Left forelimb (tissue), 1 donor: Measurements from ENCODE around the gene BCDIN3D.

Experiments used
- DNase-seq: peaks from one replicate; pipeline ENCODE4 v3.0.0-alpha.2; 2018; ENCODE audit warnings: low spot score

BCDIN3D gene

DNA sequence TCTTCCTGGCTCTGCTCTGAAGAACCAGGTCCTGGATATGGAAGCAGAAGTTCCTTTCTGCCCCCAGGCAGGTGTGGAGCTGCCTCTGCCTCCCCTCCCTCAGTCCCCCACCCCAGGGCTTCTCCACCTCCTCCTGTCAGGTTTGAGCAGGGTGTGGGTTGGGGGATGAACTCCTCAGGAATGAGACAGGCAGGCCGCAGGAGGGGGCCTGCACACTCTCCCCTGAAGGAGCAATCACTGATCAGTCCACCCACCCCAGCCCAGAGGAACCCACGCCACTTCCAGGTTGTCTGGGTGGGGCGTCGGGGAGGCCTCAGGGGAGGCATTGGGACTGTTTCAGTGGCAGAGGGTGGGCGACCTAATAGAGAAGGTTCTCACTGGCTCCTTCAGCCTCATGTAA lies 34.2 kb upstream of the BCDIN3D start:
- no peak for DNase-seq

DNA sequence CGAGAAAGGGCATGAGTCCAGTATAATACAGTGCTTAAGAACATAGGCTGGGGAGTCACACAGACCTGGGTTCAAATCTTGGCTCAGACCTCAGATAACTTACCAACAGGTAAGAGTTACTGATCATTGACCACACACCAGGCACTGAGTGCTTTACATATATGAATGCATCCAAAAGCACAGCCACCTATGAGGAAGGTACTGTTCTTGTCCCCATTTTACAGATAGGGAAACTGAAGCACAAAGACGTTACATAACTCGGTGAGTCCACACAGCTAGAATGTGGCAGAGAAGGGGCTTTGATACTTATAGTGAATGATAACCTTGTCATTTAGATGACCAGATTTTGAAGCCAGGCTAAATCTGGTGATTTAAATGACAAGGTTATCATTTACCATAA lies 33.2 kb upstream of the BCDIN3D start:
- peak; percentile 6 for DNase-seq

DNA sequence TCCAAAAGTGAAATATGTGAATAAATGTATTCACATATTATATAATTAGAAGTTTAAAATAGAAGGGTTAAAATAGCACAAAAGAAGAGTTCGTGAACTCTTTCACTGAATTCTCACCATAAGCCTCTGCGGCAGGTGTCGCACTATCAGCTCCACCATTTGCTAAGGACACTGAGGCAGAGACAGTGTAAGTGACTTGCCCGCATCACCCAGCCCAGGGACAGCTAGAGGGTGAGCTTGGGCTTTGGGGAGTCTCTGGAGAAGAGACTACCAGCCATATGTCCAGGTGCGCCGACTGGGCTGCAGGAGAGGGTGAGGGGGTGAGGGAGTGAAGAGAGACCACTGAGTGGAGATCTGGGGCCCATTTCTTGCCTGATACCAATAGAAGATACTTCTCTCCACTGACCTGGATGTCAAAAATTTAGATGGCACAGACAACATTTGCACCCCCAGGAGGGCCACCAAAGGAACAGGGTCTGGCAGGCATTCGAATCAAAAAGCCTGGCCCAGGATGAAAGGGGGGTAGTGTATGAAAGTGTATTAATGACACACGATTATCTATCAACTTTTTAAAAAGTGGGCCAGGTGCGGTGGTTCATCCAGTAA lies 32.3 kb upstream of the BCDIN3D start:
- DNase-seq = peak; percentile 40

DNA sequence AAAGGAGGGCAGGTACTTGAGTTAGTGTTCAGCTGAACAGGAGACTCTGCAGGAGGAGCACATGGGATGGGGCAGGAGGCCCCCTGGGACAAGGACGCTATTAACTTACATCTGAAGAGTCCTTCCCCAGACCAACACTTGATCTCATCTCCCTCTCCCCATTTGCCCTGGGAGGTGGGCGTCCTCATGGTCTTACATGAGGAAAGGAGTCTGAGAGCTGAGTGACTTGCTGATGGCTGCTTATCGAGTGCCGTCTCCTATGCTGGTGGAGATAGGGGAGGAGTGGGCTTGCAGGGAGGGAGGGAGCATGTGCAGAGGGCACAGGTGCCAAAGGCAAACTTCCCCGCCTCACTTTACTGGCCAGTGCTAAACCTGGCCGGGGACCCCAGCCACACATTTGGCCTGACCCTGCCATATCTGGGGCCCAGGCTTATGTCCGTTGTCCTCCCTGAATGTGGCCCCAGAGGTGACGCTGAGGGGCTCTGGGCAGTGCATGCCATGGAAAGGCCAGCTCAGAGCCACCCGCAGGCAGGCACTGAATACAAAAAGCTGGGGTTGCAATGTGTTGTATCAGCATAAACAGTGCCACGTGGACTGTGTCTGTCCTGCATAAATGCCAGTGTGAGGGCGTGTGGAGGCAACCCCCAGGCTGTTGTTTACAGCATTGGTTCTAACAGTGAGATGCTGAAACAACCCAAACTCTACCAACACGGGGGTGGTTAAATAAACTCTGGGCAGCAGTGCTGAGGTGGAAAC lies 31.4 kb upstream of the BCDIN3D start:
- DNase-seq = no peak

DNA sequence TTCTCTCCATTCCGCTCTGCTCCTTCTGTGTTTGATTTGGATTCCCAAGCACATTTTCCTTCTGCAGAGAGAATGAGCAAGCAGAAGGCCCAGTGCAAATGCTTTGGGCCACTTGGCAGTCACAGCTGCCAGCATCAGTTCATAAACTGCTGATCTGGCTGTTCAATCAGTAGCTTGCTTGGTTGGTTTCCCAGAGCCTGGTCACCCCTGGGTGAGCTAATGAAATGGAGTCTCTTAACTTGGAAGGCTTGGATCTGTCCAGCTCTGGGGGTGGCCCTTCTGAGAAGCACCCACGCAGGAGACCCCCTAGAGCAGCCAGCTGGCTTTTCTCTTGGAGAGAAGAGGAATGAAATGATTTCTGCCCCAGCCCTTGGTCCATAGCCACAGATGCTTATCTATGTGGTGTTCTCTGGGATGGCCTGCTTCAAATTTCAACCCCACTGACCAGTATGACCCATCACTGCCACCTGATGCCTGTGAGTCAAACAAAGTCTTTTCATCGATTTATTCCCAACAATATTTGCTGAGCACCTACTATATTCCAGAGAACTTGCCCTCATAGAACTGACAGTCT lies 30.5 kb upstream of the BCDIN3D start:
- DNase-seq = no peak

DNA sequence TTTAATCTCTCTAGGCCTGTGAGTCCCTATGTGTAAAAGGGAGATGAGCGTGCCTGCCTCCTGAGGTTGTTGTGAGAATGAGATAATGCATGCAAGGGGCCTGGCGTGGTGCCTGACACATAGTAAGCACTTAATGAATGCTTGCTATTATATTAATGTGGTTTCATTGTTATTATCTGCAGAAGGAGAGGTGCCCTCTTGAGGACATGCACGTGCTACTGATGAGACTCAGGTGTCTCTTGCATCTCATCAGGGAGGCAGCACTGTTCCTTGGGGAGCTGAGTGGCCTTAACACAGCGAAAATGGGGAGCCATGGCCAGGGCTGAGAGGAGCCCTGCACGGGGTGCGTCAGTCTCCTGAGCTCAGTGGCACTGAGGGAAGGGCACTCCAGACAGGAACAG lies 29.9 kb upstream of the BCDIN3D start:
- no peak for DNase-seq

DNA sequence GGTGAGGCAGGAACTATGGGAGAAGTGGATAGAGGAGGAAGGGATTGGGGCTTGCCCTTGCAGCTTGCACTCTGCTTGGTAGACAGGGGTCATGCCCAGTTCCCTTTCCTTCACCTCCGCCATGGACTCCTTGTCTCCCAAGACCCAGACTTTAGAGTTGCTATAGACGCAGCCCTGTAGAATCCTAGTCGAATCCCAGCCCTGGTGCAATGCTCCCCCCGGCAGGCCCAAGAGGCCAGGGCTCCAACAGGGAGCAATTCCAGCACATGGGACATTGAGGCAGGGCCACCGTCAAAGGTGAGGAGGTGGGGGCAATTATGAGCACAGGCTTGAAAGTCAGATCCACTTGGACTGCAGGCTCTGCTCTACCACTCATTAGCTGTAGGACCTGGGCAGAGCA lies 29.5 kb upstream of the BCDIN3D start:
- peak; percentile 42 for DNase-seq

DNA sequence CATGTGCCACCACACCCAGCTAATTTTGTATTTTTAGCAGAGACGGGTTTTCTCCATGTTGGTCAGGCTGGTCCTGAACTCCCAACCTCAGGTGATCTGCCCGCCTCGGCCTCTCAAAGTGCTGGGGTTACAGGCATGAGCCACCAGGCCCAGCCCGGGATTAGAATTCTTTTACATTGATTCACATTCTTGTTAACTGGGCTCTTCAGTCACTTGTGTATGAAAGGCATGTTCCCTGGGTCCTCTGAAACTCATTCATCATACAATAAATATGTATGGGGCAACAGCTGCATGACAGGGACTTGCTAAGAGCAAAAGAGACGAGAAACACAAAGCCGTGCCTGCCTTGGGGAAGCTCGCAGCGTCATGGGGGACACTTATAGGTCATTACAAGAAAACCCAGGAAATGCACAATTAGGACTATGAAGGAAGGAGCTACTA lies 28.9 kb upstream of the BCDIN3D start:
- DNase-seq = peak; percentile 62

DNA sequence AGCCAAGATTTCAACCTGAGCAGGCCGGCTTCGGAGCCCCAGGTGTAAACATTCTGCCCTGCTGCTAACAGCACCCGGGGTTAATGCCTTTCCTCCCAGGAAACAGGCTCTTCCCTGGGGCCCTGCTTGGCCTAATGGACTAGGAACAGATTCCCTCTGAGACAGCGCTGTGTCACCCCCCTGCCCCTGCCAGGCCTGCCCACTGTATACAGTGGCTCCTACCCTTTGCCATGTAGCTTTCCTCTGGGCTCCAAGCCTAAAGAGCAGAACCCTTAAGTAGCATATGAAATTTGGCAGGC lies 28.3 kb upstream of the BCDIN3D start:
- no peak for DNase-seq

DNA sequence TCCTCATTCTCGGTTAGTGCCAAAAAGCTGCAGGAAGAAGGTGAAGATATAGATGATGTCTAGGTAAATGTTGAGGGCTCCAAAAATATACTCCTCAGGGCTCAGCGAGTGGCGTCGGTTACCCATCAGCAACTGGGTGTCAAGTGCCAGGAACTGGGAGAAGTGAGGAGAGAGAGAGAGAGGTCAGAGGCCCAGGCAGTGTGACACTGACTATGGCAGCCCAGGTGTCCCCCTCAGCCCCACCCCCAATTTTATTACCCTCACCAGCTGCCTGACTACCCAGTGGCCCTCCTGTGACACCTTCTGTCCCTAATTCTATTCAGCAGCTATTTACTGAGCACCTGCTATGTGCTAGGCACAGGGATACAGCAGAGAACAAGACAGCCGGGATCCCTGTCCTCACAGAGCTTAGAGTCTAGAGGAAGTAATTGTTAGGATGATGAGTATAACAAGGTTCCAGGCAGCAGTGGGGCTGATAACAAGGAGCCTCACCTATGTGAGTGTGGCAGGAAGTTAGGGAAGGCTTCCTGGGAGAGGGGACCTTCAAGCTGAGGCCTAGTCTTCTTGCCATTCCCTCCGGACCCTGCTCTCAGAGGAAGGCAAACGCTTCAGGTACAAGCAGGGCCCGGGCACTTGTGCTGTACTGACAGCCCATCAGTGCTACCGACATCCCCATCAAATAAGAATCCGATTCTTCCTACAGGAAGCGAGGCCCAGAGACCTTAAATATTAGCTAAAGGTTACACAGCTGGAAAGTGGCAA lies 27.8 kb upstream of the BCDIN3D start:
- DNase-seq = peak; percentile 49

DNA sequence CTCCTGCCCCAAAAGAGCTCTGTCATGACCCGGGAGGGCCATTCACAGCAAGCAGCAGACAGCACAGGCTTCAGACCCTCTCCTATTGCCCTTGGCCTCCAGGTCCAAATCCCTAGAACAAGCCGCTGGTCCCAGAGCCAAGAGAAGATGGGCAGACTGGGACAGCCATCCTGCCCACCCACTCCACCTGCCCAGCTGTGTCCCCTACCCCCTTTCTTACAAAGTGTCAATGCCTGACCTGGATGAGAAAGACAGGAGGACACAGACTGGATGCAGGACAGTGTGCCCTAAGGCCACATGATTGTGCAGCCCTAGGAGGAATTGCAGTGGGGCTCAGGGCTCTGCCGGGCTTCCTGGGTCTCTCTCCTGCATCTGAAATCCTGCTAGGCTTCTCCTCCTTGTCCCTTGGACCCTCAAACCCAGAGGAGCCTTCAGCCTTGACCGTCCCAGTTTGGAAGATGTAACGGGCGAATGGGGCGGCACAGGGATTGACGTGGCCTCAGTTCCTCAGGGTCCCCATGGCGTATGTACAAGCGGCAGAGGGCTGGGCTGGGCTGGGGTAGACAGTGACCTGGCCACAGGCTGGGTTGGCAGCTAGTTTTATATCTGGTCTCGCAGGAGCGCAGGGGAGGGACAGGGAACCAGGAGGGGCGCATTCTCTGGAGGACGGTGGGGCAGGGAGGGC lies 27.1 kb upstream of the BCDIN3D start:
- no peak for DNase-seq

DNA sequence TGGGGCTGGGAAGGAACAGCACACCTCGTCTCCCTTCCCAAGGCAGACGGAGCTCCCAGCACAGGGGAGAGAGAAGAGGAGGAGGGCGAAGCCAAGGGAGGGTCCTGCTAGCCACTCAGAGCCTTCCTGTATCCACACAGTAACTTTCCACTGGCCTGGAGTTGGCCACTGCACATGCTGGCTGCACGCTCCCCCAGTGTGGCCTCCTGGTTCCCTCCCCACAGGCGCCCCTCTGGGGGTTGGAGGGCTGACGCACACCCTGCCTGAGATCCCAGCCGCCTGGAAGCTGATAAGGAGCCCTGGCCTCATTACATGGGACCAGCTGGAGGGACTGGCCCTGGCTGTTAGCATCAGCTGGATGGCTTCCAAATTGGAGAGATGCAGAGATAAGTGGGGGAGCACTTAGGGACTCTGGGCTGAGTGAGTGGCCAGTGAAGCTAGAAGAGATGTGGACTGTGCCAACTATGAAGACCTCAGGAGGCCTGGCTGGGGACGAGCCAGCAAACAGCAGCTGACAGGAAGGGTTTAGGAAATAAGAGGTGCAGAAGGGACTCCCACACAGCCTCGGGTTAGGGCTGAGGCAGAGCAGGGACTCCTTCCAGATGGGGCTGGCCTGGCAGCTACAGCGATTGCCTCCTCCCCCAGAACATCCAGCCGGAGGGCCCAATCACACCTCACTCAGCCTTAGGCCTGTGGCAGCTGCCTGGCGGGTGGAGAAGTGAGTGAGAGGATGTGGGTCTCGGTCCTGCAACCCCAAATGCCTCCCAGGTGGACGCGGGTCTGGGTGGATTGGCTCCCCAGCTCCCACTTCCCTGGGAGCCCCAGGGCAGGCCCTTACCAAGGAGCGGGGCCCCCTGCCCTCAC lies 26.3 kb upstream of the BCDIN3D start:
- peak; percentile 87 for DNase-seq

DNA sequence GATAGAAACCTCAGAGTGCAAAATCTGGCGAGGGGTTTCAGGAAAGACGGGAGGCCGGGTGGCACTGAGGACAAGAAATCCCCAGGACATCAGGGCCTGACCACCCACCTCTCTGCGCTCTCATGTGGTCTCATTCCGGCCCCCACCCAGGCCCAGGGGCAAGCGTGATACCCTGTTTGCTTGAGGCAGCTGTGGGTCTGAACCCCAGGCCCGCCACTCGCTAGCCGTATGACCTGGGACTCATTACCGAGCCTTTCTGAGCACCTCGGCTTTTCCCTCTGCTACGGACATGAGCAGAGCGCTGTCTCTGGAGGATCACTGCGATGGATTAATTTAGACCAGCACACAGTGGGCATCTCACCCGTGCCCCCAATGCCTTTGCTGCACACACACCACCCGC lies 25.5 kb upstream of the BCDIN3D start:
- no peak for DNase-seq

DNA sequence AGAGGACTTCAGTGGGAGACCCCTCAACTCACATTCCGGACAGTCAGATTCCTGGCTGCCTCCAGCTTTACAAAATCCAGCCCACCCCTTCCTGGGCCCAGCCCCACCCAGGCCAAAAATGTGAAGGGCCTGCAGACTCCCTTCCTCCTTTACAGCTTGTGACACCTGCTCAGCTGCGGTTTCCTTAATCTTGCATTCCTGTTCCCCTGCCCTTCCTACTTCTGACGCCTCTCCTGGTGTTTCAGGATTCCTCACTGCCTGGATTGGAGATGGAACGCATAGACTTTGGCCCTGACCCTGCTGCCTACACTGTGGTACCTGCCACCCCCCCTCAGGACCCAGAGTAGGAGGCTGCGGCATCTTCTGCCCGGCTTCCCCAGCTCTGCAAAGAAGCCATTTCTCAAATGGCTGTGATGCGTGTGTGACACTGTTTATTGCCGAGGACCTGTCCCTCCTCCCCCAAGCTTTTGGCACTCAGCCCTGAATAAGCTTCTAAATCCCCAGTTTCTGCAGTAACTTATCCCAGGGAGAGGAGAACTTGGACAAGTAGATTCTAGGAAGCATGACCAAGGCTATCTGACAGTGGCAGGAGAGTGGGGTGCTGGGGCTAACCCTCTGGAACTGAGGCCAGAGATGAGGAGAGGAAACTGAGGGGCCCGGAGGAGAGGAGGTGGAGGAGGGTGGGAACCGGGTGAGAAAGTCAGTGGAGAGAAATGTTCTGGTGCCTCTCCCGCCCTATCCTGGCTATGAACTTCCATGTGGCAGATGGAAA lies 24.9 kb upstream of the BCDIN3D start:
- DNase-seq = no peak

DNA sequence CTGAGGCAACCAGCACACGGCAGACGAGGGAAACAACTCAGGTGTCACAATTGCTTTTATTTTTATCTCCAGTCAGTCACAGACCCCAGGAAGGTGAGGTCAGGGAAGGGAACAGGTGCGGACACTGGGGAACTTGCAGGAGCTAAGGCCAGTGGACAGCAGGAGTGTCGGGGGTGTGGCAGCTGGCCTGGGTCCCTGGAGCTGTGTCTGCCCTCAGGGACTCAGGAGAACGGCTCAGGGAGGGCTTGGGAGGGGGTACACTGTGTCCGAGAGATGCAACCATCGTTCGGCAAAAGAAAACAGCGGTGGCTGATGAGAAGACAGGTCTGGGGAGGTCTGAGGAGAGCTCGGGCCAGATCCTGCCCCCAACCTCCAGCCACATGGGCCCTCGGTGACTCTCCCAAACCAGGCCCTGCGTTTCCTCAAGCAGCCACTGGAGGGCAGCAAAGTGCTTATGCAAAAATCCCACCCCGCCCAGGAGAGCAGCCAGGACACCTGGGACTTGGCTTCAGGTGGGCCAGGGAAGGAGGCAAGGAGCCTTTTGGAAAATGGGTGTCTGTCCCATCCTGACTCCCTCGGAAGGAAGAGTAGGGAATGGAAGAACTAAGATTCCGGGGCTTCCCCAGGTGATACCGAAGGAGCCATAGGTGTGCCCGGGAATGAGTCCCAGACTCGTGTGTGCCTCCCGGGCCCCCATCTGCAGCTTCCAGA lies 24.1 kb upstream of the BCDIN3D start:
- no peak for DNase-seq

DNA sequence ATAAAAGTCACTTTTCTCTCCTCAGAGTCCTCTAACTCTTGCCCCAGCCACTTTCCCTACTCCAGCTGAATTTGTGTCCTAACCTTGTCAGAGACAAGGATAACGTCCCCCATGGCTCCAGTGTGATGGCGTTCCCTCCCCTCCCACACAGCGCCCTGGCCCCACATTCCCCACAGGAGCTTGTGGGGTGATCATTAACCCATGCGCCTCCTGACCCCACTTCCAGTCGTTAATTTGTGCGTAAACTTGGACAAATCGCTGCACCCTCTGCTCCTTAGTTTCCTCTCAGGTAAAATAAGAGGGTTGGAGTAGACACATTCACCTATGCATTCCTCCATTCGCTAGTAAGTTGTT lies 22.9 kb upstream of the BCDIN3D start:
- DNase-seq = no peak

DNA sequence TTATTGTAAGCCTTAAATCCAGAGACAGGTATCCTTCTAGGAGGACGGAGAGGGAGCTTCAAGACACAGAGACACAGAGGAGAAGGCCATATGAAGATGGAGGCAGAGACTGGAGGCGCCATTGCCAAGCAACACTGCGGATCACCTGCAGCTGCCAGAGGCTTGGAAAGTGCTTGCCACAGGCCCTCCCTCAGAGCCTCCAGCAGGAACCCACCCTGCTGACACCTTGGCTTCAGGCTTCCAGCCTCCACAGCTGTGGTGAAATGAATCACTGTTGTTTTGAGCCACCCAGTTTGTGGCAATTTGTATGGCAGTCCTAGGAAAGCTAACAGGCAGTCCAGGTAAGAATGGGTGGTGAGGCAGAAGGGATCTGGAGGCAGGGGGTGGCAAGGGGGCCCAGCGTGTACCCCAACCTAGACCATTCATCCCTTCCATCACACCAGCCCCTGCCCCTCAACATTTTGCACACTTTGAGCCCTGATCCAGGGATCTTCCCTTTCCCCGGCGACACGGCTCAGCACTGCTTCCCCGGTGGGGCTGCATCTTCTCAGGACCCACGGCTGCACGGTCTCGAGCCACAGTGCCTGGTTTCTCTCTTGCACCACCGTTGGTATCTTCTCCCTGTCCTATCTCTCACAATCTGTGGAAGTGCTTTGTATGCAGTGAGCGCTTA lies 22.3 kb upstream of the BCDIN3D start:
- DNase-seq = no peak

DNA sequence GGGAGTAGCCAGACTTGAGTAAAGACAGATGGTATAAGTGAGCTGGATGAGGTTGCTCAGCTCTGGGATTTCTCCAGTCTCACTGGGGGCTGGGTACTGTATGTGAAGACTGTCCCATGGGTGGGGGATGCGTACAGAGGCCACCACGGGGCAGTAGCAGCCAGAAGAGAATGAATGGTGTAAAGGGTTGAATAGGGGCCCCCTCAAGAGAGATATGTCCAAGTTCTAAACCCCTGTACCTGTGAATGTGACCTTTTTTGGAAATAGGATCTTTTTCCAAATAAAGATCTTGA lies 21.8 kb upstream of the BCDIN3D start:
- DNase-seq = no peak

DNA sequence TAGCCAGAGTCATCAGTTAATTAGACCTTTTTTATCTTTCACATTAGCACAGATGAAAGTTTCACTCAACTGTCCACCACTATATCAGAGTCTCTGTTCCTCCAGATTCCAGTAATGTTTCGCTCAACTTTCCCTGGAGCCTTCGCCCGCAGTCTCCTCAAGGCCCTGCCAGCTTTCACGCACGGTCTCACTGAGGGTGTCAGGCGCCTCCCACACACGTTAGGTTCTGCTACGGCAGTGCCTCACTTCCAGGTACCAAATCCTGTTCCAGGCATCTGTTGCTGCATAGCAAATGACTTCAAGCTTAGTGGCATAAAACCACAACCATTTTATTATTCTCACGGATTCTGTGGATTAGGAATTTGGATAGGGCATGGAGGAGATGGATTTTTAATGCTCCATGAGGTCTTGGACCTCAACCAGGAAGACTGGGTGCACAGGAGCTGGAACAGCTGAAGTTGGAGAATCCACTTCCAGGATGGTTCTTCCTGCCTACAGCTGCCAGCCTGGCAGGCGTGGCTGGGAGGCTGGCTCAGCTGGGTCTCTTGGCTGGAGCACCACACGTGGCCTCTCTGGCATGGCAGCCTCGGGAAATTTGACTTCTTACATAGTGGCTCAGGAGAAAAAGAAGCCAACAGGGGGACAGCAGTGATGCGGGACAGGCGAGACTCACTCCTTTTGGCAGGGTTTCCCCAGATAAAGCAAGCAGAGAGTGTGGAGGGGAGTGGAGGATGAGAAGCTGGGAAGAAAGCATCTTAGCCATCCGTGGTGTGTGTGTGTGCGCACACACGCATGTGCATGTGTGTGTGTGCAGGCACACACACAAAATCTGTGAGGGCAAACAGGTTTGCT lies 21.3 kb upstream of the BCDIN3D start:
- DNase-seq = no peak
